ENCODE data around the gene HTR6.

HTR6 gene

DNA sequence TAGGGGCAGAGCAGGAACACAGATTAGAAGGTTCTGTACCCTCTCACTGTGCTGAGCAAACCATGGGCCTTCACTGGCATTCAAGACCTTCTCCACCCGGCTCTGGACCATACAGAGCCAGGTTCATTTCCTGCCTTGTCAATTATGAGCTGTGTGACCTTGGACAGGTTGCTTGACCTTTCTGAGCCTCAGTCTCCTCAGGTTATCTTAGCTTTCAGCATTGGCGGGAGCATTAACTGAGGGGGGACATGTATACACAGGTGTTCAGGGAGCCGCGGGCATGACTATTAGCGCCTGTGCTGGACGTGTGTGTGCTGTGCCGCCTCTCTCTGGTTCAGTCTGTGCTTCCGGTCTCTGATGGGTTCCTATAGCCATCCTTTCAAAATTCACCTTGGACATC, 32.1 kb downstream of the HTR6 start:
- no peaks in the 10 kb centered on the region for H3K79me2 ChIP-seq (ENCODE audit: low read length)
- H2AFZ ChIP-seq (ENCODE audit: low read depth, low read length), result no peak overlapping the region
- no peak overlapping the region for H3K4me3 ChIP-seq (ENCODE audit: low read length)
- H3K4me1 ChIP-seq (ENCODE audit: low read length), result peaks cover 10% of the 10 kb centered on the region
- no peak overlapping the region for H3K4me2 ChIP-seq (ENCODE audit: low read length)
- no peak overlapping the region for H3K9ac ChIP-seq (ENCODE audit: low read length)
- H3K9me3 ChIP-seq (ENCODE audit: insufficient read depth, low read length), result no peaks in the 10 kb centered on the region
- H3K36me3 ChIP-seq (replicated peaks; ENCODE audit: low read depth, low read length), result no peaks in the 10 kb centered on the region
- TF ChIP-seq EZH2phosphoT487 (IDR thresholded peaks at IDR 0.05; ENCODE audit: low read depth), result no peak
- no peak overlapping the region for H3K27ac ChIP-seq (ENCODE audit: low read length)
- no peaks in the 10 kb centered on the region for H3K27me3 ChIP-seq (ENCODE audit: low read depth, low read length)
- no peaks in the 10 kb centered on the region for H4K20me1 ChIP-seq (ENCODE audit: insufficient read depth, low read length)

- TF ChIP-seq EZH2phosphoT487 (IDR thresholded peaks at IDR 0.05; ENCODE audit: low read depth), result no peak
- TF ChIP-seq CTCF (IDR thresholded peaks at IDR 0.05; ENCODE audit: low read depth, low read length), result no peak
- no peaks in the 10 kb centered on the region for H3K9me3 ChIP-seq (ENCODE audit: insufficient read depth, low read length)
- no peaks in the 10 kb centered on the region for H3K27me3 ChIP-seq (ENCODE audit: low read depth, low read length)
- H3K36me3 ChIP-seq (replicated peaks; ENCODE audit: low read depth, low read length), result no peaks in the 10 kb centered on the region
- H3K79me2 ChIP-seq (ENCODE audit: low read length), result no peaks in the 10 kb centered on the region
- H4K20me1 ChIP-seq (ENCODE audit: insufficient read depth, low read length), result no peaks in the 10 kb centered on the region
- no peak overlapping the region for H2AFZ ChIP-seq (ENCODE audit: low read depth, low read length)
- no peak overlapping the region for H3K9ac ChIP-seq (ENCODE audit: low read length)
- H3K27ac ChIP-seq (ENCODE audit: low read length), result 0 out of 2 replicates have a peak overlapping the region, but pooled peaks have one; percentile 1
- peaks cover 10% of the 10 kb centered on the region for H3K4me1 ChIP-seq (ENCODE audit: low read length)
- H3K4me2 ChIP-seq (ENCODE audit: low read length), result peak overlapping the region; percentile 7; the same call in 1 of the 2 replicates
- H3K4me3 ChIP-seq (ENCODE audit: low read length), result no peak overlapping the region
These were observed 33.5 kb downstream of the HTR6 start for GRCh38 chr1:19698181-19698580.

GRCh38 chr1:19700079-19700777, 35.6 kb downstream of the HTR6 start:
- no peaks in the 10 kb centered on the region for H3K9me3 ChIP-seq (ENCODE audit: insufficient read depth, low read length)
- H3K4me3 ChIP-seq (ENCODE audit: low read length), result no peak overlapping the region
- H3K79me2 ChIP-seq (ENCODE audit: low read length), result no peaks in the 10 kb centered on the region
- H3K4me1 ChIP-seq (ENCODE audit: low read length), result peaks cover 10% of the 10 kb centered on the region
- TF ChIP-seq CTCF (IDR thresholded peaks at IDR 0.05; ENCODE audit: low read depth, low read length), result no peak
- no peak for TF ChIP-seq EZH2phosphoT487 (IDR thresholded peaks at IDR 0.05; ENCODE audit: low read depth)
- H3K27ac ChIP-seq (ENCODE audit: low read length), result no peak overlapping the region
- H4K20me1 ChIP-seq (ENCODE audit: insufficient read depth, low read length), result no peaks in the 10 kb centered on the region
- no peak overlapping the region for H3K9ac ChIP-seq (ENCODE audit: low read length)
- no peak overlapping the region for H2AFZ ChIP-seq (ENCODE audit: low read depth, low read length)
- no peaks in the 10 kb centered on the region for H3K36me3 ChIP-seq (replicated peaks; ENCODE audit: low read depth, low read length)
- H3K4me2 ChIP-seq (ENCODE audit: low read length), result no peak overlapping the region
- no peaks in the 10 kb centered on the region for H3K27me3 ChIP-seq (ENCODE audit: low read depth, low read length)

GRCh38 chr1:19703280-19703679, 38.6 kb downstream of the HTR6 start:
- no peak for TF ChIP-seq CTCF (IDR thresholded peaks at IDR 0.05; ENCODE audit: low read depth, low read length)
- no peak overlapping the region for H3K4me3 ChIP-seq (ENCODE audit: low read length)
- H2AFZ ChIP-seq (ENCODE audit: low read depth, low read length), result no peak overlapping the region
- H3K79me2 ChIP-seq (ENCODE audit: low read length), result no peaks in the 10 kb centered on the region
- H3K36me3 ChIP-seq (replicated peaks; ENCODE audit: low read depth, low read length), result no peaks in the 10 kb centered on the region
- H4K20me1 ChIP-seq (ENCODE audit: insufficient read depth, low read length), result no peaks in the 10 kb centered on the region
- H3K4me2 ChIP-seq (ENCODE audit: low read length), result no peak overlapping the region
- H3K9me3 ChIP-seq (ENCODE audit: insufficient read depth, low read length), result no peaks in the 10 kb centered on the region
- no peak overlapping the region for H3K27ac ChIP-seq (ENCODE audit: low read length)
- H3K4me1 ChIP-seq (ENCODE audit: low read length), result peaks cover 4% of the 10 kb centered on the region
- H3K9ac ChIP-seq (ENCODE audit: low read length), result no peak overlapping the region
- H3K27me3 ChIP-seq (ENCODE audit: low read depth, low read length), result no peaks in the 10 kb centered on the region

Measured in OCI-LY3 (cell line).